ENCODE data around the gene ASPSCR1.

The ASPSCR1 gene

GRCh38 chr17:81960130-81960958, 17.1 kb upstream of the ASPSCR1 start:
- DNase-seq (ENCODE audit: low spot score), result no peak

GRCh38 chr17:81961087-81961511, 16.3 kb upstream of the ASPSCR1 start, which contains the start of gene NOTUM:
TSS of gene NOTUM (minus strand) at chr17:81961187. CDS start at chr17:81960909, 278 bp downstream.
- peak; percentile 77 for DNase-seq (ENCODE audit: low spot score)

GRCh38 chr17:81961521-81962498, 15.6 kb upstream of the ASPSCR1 start:
- no peak for DNase-seq (ENCODE audit: low spot score)

- DNase-seq (ENCODE audit: low spot score), result no peak
These were observed 14.7 kb upstream of the ASPSCR1 start for GRCh38 chr17:81962499-81963441.

- no peak for DNase-seq (ENCODE audit: low spot score)
These were observed 13.2 kb upstream of the ASPSCR1 start for GRCh38 chr17:81964081-81964849.

- peak; percentile 69 for DNase-seq (ENCODE audit: low spot score)
These were observed 10.8 kb upstream of the ASPSCR1 start for GRCh38 chr17:81966343-81967243.

- DNase-seq (ENCODE audit: low spot score), result no peak
These were observed 10.2 kb upstream of the ASPSCR1 start for GRCh38 chr17:81967244-81967532.

- peak; percentile 89 for DNase-seq (ENCODE audit: low spot score)
These were observed 9.7 kb upstream of the ASPSCR1 start for GRCh38 chr17:81967533-81968395.

- DNase-seq (ENCODE audit: low spot score), result no peak
These were observed 9.1 kb upstream of the ASPSCR1 start for GRCh38 chr17:81968396-81968745.

GRCh38 chr17:81968850-81969812, 8.3 kb upstream of the ASPSCR1 start:
- no peak for DNase-seq (ENCODE audit: low spot score)

- no peak for DNase-seq (ENCODE audit: low spot score)
These were observed 4.0 kb upstream of the ASPSCR1 start for GRCh38 chr17:81973432-81973831.

- DNase-seq (ENCODE audit: low spot score), result no peak
These were observed 858 bp upstream of the ASPSCR1 start for GRCh38 chr17:81976332-81977210.

- DNase-seq (ENCODE audit: low spot score), result no peak
These were observed 1.3 kb downstream of the ASPSCR1 start for GRCh38 chr17:81978524-81979298.

- no peak for DNase-seq (ENCODE audit: low spot score)
These were observed 2.7 kb downstream of the ASPSCR1 start for GRCh38 chr17:81980122-81980521.

GRCh38 chr17:81980707-81981343, 3.4 kb downstream of the ASPSCR1 start:
- no peak for DNase-seq (ENCODE audit: low spot score)

Measured in AG08396 (cell line).